GM19023 (cell line): ENCODE results near the gene NFKB1.
"Not testable (repeated sequence)": the region's sequence is repeated elsewhere in the genome, so short reads cannot be mapped to it uniquely, and the experiment has no call there.

Source experiments
- ATAC-seq: cut with Tn5 transposase; IDR thresholded peaks from one replicate; pipeline ENCODE4 v1.9.1; 2021; ENCODE audit warnings: mild to moderate bottlenecking, moderate library complexity; ENCODE audit not compliant: unreplicated experiment

The NFKB1 gene

DNA sequence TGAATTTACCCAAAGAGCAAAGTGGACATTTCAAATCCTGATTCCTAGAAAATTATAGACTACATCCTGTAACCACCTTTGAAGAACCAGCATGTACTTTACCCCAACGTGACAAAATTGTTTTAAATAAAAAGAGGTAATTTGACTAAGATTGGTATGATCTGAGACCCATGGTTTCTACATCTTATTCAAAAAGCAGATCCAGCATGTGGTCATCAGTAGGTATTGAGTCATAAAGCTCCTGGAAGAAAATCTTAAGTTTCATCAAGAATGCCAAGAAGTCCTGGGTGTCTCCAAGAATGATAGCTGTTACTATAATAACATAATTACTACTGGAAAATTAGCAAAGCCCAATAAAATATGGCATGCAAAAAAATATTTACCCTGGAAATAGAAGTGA, 61.8 kb downstream of the NFKB1 start:
- no peak for ATAC-seq

DNA sequence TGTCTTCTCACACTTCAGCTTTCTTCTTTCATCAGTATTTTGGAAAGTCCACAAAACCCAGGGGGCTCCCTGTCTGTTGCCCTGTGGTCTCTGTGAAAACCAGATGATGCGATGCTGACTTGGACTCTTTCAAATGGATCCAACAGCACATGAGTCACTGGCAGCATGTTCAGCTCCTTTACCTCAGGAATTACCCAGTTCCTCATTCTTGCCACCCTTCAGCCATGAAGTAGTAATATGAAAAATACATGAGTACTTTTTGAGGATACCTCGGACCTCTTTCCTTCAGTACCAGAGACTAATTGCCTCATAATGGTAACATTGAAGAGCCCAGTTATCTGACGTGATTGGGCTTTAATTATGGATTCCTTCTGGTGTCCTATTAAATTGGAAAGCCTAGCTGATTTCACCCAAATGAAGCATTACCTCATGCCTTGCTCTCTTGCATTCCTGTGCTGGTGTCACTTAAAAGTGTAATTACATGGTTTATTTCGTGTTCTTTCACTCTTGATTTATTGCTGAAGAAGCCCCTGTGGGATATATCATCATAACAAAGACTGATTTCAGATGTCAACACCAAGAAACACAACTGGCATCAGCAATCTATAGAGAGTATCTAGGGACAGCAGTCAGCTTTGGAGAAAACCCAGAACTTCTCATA, 63.4 kb downstream of the NFKB1 start:
- peak; percentile 84 for ATAC-seq

DNA sequence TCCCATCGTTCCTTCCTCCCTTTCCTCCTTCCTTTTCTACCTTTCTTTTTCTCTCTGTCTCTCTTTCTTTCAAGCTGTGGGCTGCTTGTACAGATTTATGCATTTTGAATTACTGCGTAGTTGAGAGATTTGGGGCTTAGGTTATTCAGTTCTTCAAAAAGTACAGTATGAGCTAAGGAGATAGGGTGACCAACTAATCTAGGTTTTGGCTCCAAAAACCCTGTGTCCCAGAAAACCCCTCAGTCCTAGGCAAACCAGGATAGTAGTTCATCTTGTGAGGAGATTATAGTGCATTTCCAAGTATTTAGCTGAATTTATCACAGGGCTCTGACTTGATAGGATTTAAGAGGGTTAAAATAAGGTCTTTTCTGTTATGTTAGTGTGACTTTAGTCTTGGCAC, 64.5 kb downstream of the NFKB1 start:
- ATAC-seq, result no peak

DNA sequence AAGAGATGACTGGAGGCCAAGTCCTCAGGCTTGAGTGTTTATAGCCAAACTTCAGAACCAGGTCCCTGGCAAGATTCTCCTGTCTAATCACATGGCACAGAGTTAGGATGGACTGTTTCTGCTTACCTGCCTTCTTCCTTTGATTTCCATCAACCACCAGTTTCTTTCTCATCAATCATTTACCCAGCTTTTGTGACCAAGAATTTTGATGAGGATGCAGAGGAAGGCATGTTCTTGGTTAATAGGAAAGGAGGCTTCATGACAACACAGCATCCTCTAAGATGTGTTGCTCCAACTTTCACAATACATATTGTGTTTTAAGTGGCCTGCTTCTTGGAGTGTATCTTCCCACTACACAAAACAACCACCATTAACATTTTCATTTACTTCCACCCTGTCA, 65.3 kb downstream of the NFKB1 start:
- ATAC-seq, result no peak

DNA sequence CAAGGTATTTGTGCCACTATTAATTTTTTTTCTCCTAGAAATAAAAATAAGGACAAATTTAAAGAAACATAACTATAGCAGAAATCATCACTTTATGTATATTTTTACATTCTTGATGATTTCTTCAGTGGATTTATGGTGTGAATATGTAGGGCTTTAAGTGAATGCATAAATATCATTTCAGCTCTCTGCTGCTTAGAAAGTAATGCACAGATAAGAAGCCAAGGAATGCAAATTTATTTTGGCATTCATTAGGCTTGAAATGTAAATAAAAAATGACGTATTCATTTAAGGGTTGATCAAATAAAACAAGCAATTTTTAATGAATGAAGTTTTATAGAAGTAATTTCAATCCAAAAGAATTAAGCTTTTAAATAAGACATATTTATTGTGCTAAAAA, 66.3 kb downstream of the NFKB1 start:
- ATAC-seq, result no peak

DNA sequence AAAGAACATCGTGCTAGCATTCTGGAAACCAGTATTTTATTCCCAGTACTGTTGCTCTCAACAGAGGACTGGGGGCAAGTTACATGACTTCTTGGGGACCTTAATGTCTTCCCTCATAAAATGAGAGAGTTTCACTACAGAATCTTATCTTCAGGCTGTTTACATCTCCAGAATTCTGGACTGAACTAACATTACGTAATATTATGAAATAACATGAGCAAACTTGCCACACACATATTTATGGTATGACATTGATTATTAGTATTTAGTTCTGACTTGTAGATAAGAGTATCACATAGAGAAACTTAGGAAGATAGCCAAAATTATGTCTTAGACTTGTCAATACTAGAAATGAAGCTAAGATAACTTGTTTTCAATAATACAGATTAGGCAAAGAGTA, 68.0 kb downstream of the NFKB1 start:
- ATAC-seq, result no peak

DNA sequence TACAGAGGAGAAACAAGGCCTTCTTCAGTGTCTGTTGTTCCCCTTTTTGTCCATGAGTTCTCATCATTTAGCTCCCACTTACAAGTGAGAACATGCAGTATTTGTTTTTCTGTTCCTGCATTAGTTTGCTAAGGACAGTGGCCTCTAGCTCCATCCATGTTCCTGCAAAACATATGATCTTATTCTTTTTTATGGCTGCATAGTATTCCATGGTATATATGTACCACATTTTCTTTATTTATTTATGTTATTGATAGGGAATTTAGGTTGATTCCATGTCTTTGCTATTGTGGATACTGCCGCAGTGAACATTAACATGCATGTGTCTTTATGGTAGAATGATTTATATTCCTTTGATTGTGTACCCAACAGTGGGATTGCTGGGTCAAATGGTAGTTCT, 69.1 kb downstream of the NFKB1 start:
- not testable (repeated sequence) for ATAC-seq

DNA sequence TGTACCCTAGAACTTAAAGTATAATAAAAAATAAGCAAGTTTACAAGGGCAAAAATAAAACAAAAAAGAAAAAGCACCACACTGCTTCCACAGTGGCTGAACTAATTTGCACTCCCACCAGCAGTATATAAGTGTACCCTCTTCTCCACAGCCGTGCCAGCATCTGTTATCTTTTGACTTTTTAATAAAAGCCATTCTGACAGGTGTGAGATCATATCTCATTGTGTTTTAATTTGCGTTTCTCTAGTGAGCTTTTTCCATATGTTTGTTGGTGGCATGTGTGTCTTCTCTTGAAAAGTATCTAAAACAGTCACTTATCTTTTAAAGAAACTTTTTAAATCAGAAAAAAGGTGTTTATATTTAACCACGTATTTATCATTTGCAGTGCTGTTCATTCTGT, 71.3 kb downstream of the NFKB1 start:
- no peak for ATAC-seq

DNA sequence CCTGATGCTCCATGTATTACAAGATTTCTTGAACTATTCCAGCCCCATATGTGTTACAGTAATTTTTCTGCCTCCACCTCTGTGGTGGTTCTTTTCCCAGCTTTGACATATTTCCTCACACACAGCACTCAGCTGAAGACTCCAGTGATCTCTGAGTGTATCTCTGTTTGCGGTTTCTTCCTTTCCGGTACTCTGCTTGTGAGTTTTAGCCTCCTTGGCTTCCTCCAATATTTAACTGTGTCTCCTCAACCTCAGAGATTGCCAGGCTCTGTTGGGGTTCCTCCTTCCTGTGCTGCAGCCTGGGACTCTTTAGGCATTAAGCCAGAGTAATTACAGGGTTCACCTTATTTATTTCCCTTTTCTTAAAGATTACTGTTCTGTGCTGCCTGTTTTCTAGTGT, 73.2 kb downstream of the NFKB1 start:
- ATAC-seq, result no peak

DNA sequence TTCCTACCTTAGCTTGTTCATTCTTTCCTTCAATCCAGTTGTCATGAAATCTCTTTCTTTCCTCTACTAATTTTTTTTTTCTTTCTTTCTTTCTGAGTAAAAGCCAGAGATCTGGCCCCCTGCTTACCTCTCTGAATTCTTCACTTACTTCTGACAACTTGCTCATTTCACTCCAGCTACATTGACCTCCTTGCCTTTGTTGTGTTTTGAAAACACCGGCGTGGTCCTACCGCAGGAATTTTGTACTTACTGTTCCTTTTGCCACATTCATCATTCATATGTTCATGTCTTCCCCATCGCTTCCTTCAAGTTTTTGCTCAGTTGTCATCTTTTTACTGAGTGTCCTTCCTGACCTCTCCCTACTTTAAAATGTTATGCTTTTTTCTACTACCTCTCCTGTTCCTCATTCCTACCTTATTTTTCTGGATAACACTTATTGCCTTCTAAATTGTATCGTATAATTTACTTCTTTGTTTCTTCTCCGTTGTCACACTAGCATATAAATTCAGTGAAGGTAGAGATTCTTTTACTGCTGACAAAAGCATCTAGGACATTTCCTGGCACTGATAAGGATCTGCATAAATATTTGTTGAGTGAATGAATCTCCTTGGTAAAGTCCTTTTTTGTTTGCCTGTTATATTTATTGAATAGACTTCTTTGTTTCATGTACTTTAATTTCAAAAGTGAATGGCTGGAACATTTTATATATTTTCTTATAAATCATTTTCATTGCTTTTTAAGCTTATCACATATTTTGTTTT, 74.4 kb downstream of the NFKB1 start:
- no peak for ATAC-seq

DNA sequence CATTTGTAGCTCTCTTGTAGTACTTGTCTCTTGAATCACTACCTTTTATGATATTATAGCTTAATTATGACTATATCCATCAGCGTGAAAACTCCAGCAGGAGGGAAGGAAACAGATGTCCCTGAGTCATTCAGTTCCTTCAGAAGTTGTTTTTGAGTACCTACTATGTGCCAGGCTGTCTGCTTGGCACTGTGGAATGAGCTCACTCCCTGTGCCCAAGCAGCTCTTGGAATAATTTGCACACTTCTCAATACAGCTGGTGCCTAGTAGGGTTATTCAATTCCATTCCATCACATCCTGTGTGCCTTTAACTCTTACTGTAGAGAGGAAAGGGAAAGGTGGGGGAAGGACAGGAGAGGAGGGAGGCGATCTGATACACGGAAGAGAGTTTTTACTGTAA, 77.1 kb downstream of the NFKB1 start:
- no peak for ATAC-seq

DNA sequence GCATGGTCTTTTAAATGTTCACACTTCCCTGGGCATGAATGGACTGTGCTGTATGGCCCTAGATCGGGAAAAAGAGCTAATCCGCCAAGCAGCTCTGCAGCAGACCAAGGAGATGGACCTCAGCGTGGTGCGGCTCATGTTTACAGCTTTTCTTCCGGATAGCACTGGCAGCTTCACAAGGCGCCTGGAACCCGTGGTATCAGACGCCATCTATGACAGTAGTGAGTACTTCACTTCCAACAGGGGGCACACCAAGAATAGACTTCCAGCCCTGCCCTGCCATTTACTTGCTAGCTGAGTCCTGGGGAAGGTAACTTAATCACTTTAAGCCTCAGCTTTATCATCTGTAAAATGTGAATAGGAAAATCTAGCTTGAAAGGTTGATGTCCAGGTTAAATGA, 77.7 kb downstream of the NFKB1 start:
- ATAC-seq, result no peak

DNA sequence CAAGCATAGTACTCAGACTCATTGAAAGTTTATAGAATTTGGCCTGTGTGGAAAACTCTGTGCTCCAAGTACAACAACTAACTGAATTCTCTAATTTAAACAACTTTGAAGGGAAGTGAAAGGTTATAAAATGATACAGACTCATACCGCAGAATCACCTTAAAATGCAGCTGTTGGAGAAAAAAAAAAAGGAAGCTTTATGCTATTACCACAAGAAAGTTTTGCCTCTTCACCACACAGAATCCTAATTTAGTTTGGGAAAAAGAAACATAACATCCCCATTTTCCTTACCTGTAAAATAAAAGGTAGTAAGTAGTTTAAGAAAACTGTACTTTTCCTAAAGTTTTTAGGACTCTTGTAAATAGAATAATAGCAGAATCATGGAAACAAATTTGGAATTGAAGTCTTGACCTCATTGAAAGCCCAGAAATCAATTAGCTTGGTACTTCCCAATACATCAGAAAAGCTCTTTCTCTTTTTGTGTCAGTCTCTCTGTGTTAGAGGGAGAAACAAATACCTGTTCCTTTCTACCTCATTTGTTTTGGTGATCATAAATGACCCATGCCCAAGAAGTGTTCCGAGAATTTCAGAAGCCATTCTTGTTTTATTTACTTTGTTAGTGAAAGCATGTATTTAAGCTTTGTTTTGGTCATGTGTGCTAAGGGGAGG, 78.8 kb downstream of the NFKB1 start:
- no peak for ATAC-seq

DNA sequence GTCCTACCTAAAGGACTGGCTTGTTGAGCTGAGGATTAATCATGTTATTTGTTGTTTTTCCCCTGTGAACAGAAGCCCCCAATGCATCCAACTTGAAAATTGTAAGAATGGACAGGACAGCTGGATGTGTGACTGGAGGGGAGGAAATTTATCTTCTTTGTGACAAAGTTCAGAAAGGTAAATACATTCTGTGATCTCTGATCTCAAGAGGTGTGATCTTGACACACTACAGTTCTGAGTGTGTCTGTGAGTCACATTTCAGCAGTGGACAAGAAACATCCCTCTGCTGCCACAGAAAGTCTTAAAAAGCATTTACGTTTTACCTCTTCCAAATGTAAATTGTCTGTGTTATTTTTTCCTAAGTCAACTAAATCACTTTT, 79.3 kb downstream of the NFKB1 start:
- no peak for ATAC-seq

DNA sequence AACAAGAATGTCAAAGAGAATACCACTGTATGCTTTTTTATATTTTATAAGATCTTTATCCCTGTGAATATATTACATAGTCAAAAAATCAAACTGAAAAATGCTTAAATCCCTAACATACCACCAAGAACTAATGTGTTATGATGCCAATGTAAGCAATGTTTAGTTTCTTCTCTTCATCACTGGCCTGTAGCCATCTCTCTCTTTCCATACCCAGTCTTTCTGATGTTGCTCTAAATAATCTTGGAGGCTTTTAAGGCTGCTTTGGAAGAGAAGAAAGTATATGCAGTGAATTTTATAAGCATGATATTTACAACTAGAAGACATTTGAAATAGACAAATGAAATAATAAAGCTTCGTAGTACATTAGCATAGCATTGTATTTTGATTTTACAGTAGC, 82.9 kb downstream of the NFKB1 start:
- no peak for ATAC-seq

DNA sequence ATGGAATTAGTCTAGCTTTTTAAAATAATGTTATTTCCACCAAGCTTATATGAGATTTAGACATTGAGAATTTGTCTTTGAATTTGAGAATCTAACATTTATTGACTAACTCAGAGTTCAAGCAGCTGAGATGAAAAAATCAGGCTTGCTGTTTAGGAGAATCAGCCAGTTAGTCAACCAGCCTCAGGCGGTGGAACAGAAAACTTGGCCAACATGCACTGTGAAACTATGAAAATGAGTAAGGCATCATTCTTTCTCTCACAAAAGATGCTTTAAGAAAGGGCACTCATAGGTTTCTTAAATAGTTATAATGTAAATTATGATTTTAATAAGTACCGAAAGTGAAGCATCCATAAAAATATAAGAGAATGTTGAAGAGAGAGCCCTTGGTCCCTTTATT, 84.2 kb downstream of the NFKB1 start:
- ATAC-seq, result no peak

DNA sequence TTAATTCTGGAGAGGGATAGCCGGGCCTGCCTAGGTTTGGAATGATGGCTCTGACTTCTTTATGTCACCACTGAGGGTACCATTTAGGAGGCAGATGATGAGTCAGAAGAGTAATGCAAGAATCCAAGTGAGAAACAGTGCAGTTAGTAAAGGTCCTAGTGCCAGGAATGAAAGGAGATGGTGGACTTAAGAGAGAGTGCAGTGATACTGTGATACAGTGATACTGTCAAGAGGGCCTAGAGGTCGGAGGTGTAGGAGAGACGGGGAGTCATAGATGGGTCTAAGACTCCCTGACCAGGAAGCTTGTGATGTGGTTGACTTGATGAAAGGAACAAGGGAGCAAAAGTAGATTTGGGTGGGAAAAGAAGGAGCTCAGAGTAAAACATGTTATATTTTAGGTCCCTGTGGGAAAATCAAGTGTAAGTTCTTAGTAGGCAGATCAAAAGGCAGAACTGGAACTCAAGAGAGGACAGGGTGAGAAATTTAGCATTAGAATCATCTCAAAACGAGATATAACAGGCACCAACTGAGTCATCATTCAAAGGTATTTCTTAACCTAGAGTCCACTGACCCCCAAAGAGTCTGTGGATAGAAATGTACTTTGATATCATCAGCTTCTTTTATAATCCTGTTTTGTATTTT, 85.0 kb downstream of the NFKB1 start:
- ATAC-seq, result peak; percentile 48

DNA sequence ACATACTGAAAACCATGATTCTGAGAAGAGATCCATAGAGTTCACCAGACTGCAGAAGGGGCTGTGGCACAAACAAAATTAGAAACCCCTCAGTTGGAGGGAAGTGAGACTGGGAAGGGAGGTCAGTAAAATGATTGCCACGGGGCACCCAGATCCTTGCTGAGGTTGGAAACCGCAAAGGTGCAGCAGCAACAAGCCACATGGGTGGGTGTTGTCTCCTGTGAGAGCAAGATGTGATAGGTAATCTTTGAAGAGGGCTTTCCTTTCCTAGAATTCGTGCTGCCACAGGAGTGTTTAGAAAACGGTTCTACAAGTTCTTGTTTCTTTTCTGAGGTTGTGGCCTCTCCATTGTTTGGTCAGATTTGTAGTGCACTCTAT, 85.5 kb downstream of the NFKB1 start:
- ATAC-seq, result peak; percentile 35

DNA sequence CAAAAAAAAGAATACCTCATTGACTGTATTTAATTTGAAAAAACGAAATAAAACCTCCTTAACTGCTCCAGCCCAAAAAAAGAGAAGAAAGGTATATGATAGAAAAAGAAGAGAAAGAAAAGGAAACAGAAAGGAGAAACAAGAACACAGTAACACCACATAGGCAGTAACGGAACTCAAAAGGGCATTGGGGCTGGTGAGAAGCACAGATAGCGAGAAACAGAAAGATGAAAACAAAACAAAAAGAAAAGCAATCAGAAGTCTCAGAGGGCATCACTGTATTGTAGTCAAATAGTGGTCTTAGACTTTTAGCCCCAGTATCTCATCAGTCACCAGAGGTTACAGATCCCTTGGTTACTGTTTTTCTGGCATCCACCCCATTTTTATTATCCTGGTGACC, 88.6 kb downstream of the NFKB1 start:
- no peak for ATAC-seq

DNA sequence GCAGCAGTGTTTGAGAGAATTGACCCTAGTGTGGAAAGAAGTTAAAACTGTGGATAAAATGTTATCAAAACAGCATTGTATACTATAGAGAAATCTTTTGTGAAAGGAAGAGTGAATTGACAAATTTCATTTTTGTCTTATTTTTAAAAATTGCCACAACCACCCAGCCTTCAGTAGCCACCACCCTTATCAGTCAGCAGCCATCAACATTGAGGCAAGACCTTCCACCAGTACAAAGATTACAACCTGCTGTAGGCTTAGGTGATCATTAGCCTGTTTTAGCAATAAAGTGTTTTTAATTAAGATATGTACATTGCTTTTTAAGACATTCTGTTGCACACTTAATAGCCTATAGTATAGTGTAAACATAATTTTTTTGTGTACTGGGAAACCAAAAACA, 91.1 kb downstream of the NFKB1 start:
- ATAC-seq, result no peak

DNA sequence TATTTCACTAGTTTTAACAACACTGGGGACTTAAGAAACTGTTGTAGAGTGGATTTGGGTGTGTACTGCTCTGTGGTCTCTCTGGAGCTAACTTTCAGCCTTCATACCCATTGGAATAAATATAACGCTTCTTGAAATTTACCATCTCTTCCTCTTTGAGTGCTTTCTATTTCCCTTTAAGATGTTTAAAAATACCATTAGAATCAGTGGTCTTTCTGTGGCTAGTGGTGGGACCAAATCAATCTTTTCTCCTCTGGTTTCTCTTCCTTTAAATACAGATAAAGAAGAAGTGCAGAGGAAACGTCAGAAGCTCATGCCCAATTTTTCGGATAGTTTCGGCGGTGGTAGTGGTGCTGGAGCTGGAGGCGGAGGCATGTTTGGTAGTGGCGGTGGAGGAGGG, 92.0 kb downstream of the NFKB1 start:
- ATAC-seq, result no peak

DNA sequence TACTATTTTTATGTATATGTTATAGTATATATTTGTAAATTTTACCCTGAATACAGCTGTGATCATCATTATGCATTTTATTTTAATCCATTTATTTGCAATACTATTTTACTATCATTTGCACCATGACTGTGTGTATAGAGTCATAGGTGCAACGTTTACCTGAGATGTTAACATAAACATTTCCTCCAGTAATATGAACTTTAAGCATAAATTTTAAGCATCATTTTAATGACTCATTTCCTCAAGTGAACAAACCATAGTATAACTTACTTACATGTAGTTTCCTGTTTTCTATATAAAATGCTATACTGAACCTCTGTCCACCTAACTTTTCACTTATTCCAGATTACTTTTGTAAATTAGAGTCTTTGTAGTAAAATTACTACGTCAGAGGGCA, 92.8 kb downstream of the NFKB1 start:
- no peak for ATAC-seq
